ENCODE measurements around the gene SCAP. TPM values are rescaled to one million over a fixed set of nuclear protein-coding genes. Genes with fewer than 3 reads are reported as not detected.

The SCAP gene
- total and polyA plus RNA-seq, 8 donors: 29.0 to 59.5 (median 37.2) TPM

- H3K36me3 ChIP-seq: peaks cover 0 to 35% (median 4%) of the 10 kb centered on the region in 3 donors
- DNase-seq: peak in 1 of 6 donors; percentile 3
- no peak for TF ChIP-seq CTCF (IDR thresholded peaks at IDR 0.05)
- intact Hi-C loops (cut with DNase I): loop anchor here in 1 of 3 donors (10.0 kb wide), 1 partner anchor 365 kb away; no protein-coding TSS in a partner anchor
- no peak for FAIRE-seq
- ATAC-seq: peak in 1 of 4 donors; percentile 32
- no peaks in the 10 kb centered on the region for H3K9me3 ChIP-seq
- no peaks in the 10 kb centered on the region for H3K27me3 ChIP-seq
- no peak overlapping the region for H3K4me3 ChIP-seq
- 80% methylated on average over 9 of the region's 9 CpGs for WGBS, 2 donors
- no peak overlapping the region for H3K27ac ChIP-seq
- no peaks in the 10 kb centered on the region for H3K4me1 ChIP-seq
Observed at GRCh38 chr3:47429476-47430270, 46.1 kb downstream of the SCAP start.

- H3K27ac ChIP-seq: no peak overlapping the region
- no peak for FAIRE-seq
Observed at GRCh38 chr3:47428662-47429061, 47.1 kb downstream of the SCAP start.

GRCh38 chr3:47427866-47428265 lies 47.9 kb downstream of the SCAP start:
- no peak for TF ChIP-seq CTCF (IDR thresholded peaks at IDR 0.05)
- FAIRE-seq (no peak), ATAC-seq (no peak), DNase-seq (peak in 1 of 6 donors; percentile 5)
- Histone ChIP-seq H3K4me1 (no peaks in the 10 kb centered on the region), H3K9me3 (no peaks in the 10 kb centered on the region), H3K27me3 (no peaks in the 10 kb centered on the region), H3K4me3 (no peak overlapping the region), H3K27ac (no peak overlapping the region), H3K36me3 (peaks cover 0 to 20% (median 0%) of the 10 kb centered on the region in 3 donors)
- 87 to 89% methylated on average over 6 of the region's 6 CpGs for WGBS, 2 donors
- intact Hi-C loops (cut with DNase I): loop anchor here in 1 of 3 donors (10.0 kb wide), 1 partner anchor 367 kb away; no protein-coding TSS in a partner anchor

More at GRCh38 chr3:47428662-47429061, 47.1 kb downstream of the SCAP start:
- DNase-seq (peak in 1 of 6 donors; percentile 1), ATAC-seq (no peak)
- H3K36me3 ChIP-seq: peaks cover 0 to 26% (median 4%) of the 10 kb centered on the region in 3 donors
- no peaks in the 10 kb centered on the region for H3K9me3 ChIP-seq
- no peak for TF ChIP-seq CTCF (IDR thresholded peaks at IDR 0.05)
- H3K4me3 ChIP-seq: no peak overlapping the region
- 86 to 89% methylated on average over 6 of the region's 6 CpGs for WGBS, 2 donors
- no peaks in the 10 kb centered on the region for H3K27me3 ChIP-seq
- intact Hi-C loops (cut with DNase I): loop anchor here in 1 of 3 donors (10.0 kb wide), 1 partner anchor 366 kb away; no protein-coding TSS in a partner anchor
- no peaks in the 10 kb centered on the region for H3K4me1 ChIP-seq

GRCh38 chr3:47425959-47426358 lies 49.8 kb downstream of the SCAP start:
- TF ChIP-seq CTCF (IDR thresholded peaks at IDR 0.05): no peak
- Histone ChIP-seq H3K9me3 (no peaks in the 10 kb centered on the region), H3K27me3 (no peaks in the 10 kb centered on the region), H3K4me3 (no peak overlapping the region), H3K4me1 (peaks cover 10 to 11% (median 10%) of the 10 kb centered on the region in 3 donors), H3K36me3 (peaks cover 0 to 20% (median 0%) of the 10 kb centered on the region in 3 donors), H3K27ac (no peak overlapping the region)
- no peak for FAIRE-seq
- WGBS, 2 donors: 92 to 93% methylated on average over 9 of the region's 9 CpGs
- DNase-seq: peak in 2 of 6 donors; percentile 21 to 23
- intact Hi-C loops (cut with DNase I): loop anchor here in 1 of 3 donors (10.0 kb wide), 1 partner anchor 369 kb away; no protein-coding TSS in a partner anchor
- ATAC-seq: no peak

All from pancreas (tissue), 10 donors.